ENCODE measurements around the gene LAMB3.

Gene LAMB3

DNA sequence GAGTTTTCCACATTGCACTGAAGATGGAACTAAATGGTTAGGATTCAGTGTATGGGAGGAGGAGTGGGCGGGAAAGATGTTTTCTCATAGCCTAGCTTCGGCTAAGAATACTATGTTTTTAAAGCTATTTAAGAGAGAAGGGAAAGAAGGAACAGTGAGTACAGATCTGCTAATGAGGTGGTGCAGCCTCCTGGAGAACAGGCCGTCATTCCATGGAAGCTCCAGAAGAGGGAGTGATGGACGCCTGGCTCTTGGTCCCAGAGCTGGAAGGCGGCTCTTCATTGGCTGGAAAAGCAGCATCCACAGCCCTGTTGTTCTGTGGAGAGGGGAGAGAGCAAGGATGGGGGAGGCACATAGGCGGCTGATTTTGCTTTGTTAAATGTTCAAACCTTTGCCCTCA, 61.8 kb downstream of the LAMB3 start:
- TF ChIP-seq CTCF (conservative IDR thresholded peaks at IDR 0.05) (peak; percentile 44), ZFX (IDR thresholded peaks at IDR 0.05) (no peak)
- H3K27ac ChIP-seq, result no peak overlapping the region

DNA sequence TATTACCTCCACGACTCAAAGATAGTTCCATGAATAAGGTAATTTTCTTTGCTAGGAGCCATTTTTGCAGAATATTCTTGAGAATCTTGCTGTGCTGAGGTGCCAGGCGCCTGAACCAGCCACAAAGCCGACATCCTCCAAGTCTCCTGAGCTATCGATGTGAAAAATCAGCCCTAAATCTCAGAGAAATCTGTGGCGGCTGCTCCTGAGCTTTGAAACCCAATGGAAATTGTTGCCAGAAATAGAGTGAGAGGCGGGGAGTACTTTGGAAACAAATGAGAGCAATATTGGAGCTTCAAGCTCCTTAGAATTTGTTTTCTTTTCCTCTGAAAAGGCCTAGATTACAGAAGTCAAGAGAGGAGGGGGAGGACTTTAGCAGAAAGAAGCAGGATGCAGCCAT, 62.4 kb downstream of the LAMB3 start:
- H3K27ac ChIP-seq, result no peak overlapping the region
- TF ChIP-seq CTCF (conservative IDR thresholded peaks at IDR 0.05), result no peak
- TF ChIP-seq ZFX (IDR thresholded peaks at IDR 0.05), result no peak

DNA sequence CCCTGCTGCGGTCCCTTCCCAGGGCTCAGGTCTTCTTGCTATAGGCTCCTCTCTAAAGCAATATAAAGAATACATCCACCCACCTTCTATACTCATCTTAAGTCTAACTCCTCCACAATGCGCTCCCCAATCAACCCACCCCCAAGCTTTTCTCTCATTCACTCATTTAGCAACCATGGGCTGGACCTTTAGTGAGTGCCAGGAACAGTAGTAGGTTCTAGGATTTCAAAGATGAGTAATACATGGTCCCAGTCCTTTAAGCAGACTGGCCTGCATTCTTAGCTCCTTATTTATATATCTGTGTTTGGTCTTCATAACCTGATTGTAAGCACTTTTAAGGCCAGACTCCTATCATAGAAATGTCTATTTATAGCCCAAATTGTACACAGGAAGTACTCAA, 62.8 kb downstream of the LAMB3 start:
- no peak overlapping the region for H3K27ac ChIP-seq
- no peak for TF ChIP-seq CTCF (conservative IDR thresholded peaks at IDR 0.05)
- no peak for TF ChIP-seq ZFX (IDR thresholded peaks at IDR 0.05)

- no peak overlapping the region for H3K27ac ChIP-seq
- TF ChIP-seq ZFX (IDR thresholded peaks at IDR 0.05) (no peak), CTCF (conservative IDR thresholded peaks at IDR 0.05) (no peak)
Measured at GRCh38 chr1:209587789-209588188, 64.4 kb downstream of the LAMB3 start.

DNA sequence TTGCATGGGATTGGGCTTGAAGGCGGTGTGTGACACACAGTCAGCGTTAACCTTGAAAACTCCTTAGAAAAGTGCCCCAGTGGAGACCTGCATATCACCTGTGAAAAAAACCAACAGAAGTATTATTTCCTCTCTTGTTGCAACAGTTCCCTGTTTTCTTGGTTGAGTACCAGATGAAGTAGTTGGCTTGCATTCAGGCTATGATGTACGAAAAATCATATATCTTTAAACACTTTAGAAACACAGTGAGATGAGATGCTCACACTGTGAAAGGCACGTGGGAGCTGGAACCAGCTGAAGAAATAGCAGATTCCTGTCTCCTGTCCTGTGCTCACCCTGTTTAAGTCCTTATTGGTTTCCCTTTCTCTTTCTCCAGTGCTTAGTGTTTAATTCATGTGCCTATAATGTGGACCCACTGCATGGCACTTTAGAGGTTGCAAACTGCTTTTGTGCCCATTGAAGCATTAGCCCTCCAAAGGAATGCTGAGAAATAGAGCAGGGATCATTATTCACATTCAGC, 65.9 kb downstream of the LAMB3 start:
- no peak overlapping the region for H3K27ac ChIP-seq
- TF ChIP-seq ZFX (IDR thresholded peaks at IDR 0.05), result no peak
- TF ChIP-seq CTCF (conservative IDR thresholded peaks at IDR 0.05), result no peak

GRCh38 chr1:209585672-209586071, 66.6 kb downstream of the LAMB3 start:
- H3K27ac ChIP-seq, result no peak overlapping the region
- TF ChIP-seq ZFX (IDR thresholded peaks at IDR 0.05) (no peak), CTCF (conservative IDR thresholded peaks at IDR 0.05) (no peak)

DNA sequence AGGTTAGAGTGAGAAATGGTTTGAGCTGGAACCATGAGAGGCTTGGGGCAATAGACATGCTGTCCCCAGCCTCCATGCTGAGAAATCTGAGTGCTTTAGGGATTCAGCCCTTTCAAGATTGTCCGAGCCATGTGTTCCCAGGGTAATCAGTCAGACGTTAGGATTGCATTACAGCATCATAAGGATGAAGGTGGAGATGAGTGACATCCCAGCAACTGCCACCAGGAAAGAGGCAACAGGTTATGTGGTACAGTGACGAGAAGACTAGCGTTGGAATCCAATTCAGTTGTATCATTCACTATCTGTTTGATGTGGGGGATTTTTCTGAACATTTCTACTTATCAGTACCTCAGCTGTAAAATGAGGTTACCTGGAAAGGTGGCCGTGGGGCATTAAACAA, 67.0 kb downstream of the LAMB3 start:
- H3K27ac ChIP-seq, result no peak overlapping the region
- TF ChIP-seq CTCF (conservative IDR thresholded peaks at IDR 0.05), result no peak
- no peak for TF ChIP-seq ZFX (IDR thresholded peaks at IDR 0.05)
